ENCODE measurements around the gene PRSS36. TPM values are rescaled to one million over a fixed set of nuclear protein-coding genes. Genes with fewer than 3 reads are reported as not detected.

Gene PRSS36
- total and polyA plus RNA-seq, 2 of the 4 experiments (the other 2 are of a cell fraction) = 0.18 to 0.55 TPM

DNA sequence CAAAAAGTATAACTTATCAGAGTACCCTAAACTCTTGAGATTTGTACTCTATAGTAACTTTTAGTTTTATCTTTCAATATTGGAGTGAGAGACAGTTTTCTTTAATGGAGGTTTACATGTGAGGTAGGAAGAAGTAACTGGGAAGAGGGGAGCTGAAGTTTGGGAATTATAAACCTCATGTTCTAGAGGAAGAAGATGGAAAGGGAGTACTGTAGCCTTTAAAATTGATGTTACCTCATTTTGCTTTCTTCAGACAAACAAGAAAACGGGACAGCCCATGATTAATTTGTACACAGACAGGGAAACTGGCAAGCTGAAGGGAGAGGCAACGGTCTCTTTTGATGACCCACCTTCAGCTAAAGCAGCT is 39.5 kb upstream of the PRSS36 start:
- Histone ChIP-seq H2BK20ac (ENCODE audit: low read depth, low read length) (no peak overlapping the region), H2BK15ac (ENCODE audit: low read depth, low read length) (no peak overlapping the region), H3K4ac (ENCODE audit: low read depth, low read length) (no peak overlapping the region), H2BK5ac (ENCODE audit: low read depth, low read length, poor library complexity, severe bottlenecking) (no peak overlapping the region), H2AK9ac (replicated peaks; ENCODE audit: low read depth, low read length, poor library complexity) (no peak overlapping the region), H3K27ac (ENCODE audit: insufficient read depth, low read length) (no peak overlapping the region), H3K27me3 (ENCODE audit: control insufficient read depth, insufficient read depth, low read length) (no peaks in the 10 kb centered on the region), H3K9me1 (ENCODE audit: insufficient read depth, low read length) (peaks cover 4% of the 10 kb centered on the region; the same call in 1 of the 2 replicates), H3K79me1 (ENCODE audit: low read depth in 1 of 2, low read length in 2 of 2) (peaks cover 71 to 92% of the 10 kb centered on the region in 2 experiments), H3K36me3 (ENCODE audit: control insufficient read depth, insufficient read depth, low read length) (peaks cover 91% of the 10 kb centered on the region), H3K18ac (ENCODE audit: low read depth, low read length) (no peak overlapping the region), H3K14ac (replicated peaks; ENCODE audit: low read depth, low read length) (no peak overlapping the region), H3K9me3 (ENCODE audit: control insufficient read depth, insufficient read depth, low read length) (no peaks in the 10 kb centered on the region), H4K91ac (ENCODE audit: insufficient read depth, low read depth, low read length) (no peak overlapping the region), H3K4me3 (ENCODE audit: insufficient read depth, low read depth, low read length) (no peak overlapping the region), H4K20me1 (ENCODE audit: insufficient read depth, low read length) (peaks cover 92% of the 10 kb centered on the region), H2AK5ac (ENCODE audit: low read depth, low read length) (no peak overlapping the region), H4K5ac (ENCODE audit: low read depth, low read length) (no peak overlapping the region), H2AFZ (replicated peaks; ENCODE audit: low read length, poor library complexity) (no peak overlapping the region), H3K56ac (ENCODE audit: extremely low read depth, insufficient read depth, low read length) (no peak overlapping the region), H3K4me2 (ENCODE audit: low read depth, low read length) (no peak overlapping the region), H3K23ac (ENCODE audit: low read depth, low read length) (no peak overlapping the region), H3K4me1 (ENCODE audit: control insufficient read depth, insufficient read depth, low read length) (no peaks in the 10 kb centered on the region), H3K9ac (ENCODE audit: low read depth, low read length) (no peak overlapping the region), H4K8ac (ENCODE audit: low read depth in 2 of 2, low read length in 2 of 2) (no peak overlapping the region), H2BK120ac (ENCODE audit: low read depth, low read length) (no peak overlapping the region)
- intact Hi-C loops (cut with micrococcal nuclease) (loop anchor here (10.0 kb wide), 1 partner anchor 685 kb away; the partner anchor contains the start of gene ZNF267), dilution Hi-C loops (cut with HindIII; ENCODE audit: low sequenced_read_pairs, unreplicated experiment) (no loop called here), in situ Hi-C loops (cut with MboI; ENCODE audit: low sequenced_read_pairs) (no loop called here)
- ATAC-seq (ENCODE audit: low read depth) = no peak
- no peak for TF ChIP-seq MAFK (IDR thresholded peaks at IDR 0.05; ENCODE audit: low read depth, low read length)
- TF ChIP-seq, protein P1, sequence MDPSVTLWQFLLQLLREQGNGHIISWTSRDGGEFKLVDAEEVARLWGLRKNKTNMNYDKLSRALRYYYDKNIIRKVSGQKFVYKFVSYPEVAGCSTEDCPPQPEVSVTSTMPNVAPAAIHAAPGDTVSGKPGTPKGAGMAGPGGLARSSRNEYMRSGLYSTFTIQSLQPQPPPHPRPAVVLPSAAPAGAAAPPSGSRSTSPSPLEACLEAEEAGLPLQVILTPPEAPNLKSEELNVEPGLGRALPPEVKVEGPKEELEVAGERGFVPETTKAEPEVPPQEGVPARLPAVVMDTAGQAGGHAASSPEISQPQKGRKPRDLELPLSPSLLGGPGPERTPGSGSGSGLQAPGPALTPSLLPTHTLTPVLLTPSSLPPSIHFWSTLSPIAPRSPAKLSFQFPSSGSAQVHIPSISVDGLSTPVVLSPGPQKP (IDR thresholded peaks at IDR 0.05; ENCODE audit: borderline replicate concordance, low read depth, low read length) = no peak
- TF ChIP-seq SMC3 (IDR thresholded peaks at IDR 0.05; ENCODE audit: low read depth, low read length) = no peak
- TF ChIP-seq, protein P2, sequence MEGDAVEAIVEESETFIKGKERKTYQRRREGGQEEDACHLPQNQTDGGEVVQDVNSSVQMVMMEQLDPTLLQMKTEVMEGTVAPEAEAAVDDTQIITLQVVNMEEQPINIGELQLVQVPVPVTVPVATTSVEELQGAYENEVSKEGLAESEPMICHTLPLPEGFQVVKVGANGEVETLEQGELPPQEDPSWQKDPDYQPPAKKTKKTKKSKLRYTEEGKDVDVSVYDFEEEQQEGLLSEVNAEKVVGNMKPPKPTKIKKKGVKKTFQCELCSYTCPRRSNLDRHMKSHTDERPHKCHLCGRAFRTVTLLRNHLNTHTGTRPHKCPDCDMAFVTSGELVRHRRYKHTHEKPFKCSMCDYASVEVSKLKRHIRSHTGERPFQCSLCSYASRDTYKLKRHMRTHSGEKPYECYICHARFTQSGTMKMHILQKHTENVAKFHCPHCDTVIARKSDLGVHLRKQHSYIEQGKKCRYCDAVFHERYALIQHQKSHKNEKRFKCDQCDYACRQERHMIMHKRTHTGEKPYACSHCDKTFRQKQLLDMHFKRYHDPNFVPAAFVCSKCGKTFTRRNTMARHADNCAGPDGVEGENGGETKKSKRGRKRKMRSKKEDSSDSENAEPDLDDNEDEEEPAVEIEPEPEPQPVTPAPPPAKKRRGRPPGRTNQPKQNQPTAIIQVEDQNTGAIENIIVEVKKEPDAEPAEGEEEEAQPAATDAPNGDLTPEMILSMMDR (conservative IDR thresholded peaks at IDR 0.05; ENCODE audit: low read depth, low read length) = no peak
- BruUV-seq (replicated peaks) = no TSS peak
- no peak for DNase-seq
- ChIA-PET CTCF (no interaction called here), POLR2A (ENCODE audit: unreplicated experiment) (no interaction called here)
- 100% methylated on average over 1 of the region's 2 CpGs; no CpG with 5 or more reads in 1 of the 2 experiments for WGBS, 2 experiments (ENCODE audit: extremely low coverage in 2 of 2, insufficient read length in 1 of 2)
